ENCODE measurements around the gene DLGAP1.

The DLGAP1 gene

GRCh38 chr18:3747176-3747973, 707.7 kb downstream of the DLGAP1 start:
- no peak for DNase-seq

DNA sequence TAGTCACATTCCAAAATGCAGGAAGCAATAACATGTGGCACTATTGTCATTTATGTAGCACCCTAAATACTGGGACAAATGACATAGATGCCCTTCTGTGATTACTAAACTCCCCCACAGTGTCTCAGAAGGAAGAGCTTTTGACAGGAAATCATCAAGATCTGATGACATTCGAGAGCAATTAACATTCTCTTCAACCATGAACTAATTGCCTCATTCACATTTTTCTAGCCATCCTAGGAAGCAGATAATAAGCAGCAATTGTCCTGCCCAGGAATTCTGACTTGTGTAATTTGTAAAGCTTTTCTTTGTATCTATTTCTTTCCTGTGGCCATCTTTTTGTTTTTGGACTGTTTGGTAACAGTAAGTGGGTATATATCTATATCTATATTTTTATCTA, 712.6 kb downstream of the DLGAP1 start:
- no peak for DNase-seq

GRCh38 chr18:3741333-3741732, 713.8 kb downstream of the DLGAP1 start:
- no peak for DNase-seq

DNA sequence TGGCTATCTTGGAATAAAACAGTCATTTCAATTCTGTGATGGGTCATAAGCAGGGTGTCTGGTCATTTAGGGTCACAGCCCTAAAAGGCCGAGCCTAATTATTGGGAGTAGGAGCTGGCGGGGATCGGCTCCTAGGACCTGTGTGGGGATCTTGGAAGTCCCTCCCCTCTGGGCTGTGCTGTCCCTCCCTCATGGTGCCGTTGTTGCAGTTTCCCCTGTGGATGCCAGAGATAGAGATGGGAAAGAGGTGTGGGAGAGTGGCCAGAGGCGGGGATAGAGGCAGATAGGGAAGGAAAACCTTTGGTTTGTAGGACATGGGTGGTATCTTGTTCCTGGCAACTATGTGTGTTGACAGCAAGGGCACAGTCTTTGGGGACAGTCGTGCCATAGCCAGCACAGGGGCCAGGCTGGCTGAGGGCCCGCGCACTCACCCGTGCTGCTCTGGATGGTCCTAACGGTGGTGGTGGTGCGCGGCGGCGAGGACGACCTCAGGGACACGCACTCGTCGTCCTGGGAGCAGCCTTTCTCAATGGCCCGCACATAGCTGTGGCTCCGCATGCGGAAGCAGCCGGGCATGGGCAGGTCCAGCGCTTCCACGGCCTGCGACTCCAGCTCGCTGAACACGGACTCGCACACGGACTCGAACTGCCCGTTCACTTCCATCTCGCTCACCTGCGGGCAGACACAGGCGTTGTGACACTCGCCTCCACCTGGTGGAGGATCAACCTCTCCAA, 726.2 kb downstream of the DLGAP1 start:
- no peak for DNase-seq

GRCh38 chr18:3727274-3727673, 727.8 kb downstream of the DLGAP1 start:
- DNase-seq: no peak

DNA sequence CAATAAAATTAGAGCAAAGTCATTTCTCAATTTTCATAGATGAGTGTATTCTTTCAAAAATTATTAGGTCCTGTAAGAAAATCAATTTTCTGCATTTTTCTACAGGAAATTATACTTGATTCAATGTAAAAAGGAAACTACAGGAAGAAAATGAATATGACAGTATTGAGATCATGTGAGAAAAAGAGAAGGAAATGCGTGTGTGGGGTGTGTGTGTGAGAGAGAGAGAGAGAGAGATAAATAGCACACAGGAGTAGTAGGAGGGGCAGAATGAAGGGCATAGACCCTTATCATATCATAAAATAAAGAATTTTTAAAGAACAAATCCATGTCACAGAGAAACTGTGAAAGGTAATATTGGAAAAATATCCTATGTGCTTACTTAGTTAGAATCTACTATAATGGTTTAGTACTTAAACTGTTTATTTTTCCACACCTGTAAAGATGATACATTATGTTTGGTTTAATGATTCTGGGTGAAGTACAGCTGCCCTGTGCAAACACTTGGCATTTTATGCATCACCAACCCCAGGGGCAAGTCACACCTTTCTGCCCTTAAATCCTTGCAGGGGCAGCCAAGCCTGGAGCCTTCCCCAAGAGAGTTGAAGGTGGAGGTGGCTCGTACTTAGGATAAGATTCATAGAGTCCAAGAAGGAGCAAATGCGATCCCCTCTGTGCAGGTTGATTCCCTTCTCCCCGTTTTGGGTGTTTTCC, 728.7 kb downstream of the DLGAP1 start:
- peak; percentile 69 for DNase-seq

DNA sequence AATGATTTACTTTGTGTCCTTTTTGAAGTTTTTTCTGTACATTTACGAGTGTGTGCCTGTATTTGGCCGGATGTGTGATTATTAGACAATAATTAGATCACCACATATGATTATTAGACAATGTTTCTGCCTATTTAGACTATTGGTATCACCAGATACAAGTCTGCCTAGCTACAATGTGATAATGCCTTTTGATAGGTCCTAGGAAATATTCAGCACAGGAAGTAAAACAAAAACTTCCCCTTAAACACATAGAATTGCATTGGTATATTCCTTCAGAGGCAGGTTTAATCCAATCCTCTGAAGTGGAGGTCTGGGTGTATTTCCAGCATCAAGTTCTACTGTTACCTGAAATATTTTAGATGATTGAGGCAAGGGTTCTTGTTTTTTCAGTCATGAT, 730.0 kb downstream of the DLGAP1 start:
- DNase-seq: no peak

GRCh38 chr18:3723554-3723953, 731.6 kb downstream of the DLGAP1 start:
- no peak for DNase-seq

- no peak for DNase-seq
Measured at GRCh38 chr18:3722649-3723433, 732.3 kb downstream of the DLGAP1 start.

- no peak for DNase-seq
Measured at GRCh38 chr18:3721771-3722648, 733.1 kb downstream of the DLGAP1 start.

- no peak for DNase-seq
Measured at GRCh38 chr18:3720818-3721545, 734.1 kb downstream of the DLGAP1 start.

DNA sequence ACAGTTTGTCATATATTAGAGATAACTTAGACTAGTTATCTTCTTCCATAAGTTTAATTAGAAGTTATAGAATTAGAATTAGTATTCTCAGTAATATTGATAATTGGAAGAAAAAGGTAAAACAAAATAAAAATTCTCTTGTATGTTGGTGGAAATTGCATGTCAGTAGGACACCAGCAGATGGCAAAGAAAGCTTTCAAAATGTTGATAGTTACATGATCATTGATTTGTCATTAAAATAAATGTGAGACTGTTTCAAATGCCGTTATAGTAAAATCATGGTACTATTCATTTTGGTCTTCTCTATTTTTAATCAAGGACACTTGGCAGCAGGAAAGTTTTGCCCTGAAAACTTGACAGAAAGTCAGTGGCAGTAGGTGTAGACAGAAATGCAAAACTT, 734.9 kb downstream of the DLGAP1 start:
- no peak for DNase-seq

- no peak for DNase-seq
Measured at GRCh38 chr18:3717376-3718025, 737.6 kb downstream of the DLGAP1 start.

DNA sequence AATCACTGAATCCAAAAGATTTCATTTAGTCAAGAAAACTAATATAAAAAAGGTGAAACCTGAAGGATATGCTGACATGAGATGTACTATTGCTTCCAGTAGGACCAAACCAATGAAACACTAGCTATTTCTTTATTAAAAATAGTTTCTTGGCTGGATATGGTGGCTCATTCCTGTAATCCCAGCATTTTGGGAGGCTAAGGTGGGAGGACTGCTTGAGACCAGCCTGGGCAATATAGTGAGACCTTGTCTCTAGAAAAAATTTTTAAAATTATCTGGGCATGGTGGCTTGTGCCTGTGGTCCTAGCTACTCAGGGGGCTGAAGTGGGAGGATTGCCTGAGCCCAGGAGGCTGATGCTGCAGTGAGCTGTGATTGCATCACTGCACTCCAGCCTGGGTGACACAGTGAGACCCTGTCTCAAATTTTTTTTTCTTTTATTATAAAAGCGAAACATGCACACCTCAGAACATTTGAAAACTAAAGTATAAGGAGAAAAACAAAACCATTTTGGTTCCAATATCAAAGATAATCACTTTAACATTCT, 738.9 kb downstream of the DLGAP1 start:
- no peak for DNase-seq

GRCh38 chr18:3715231-3716080, 739.7 kb downstream of the DLGAP1 start:
- peak; percentile 67 for DNase-seq

DNA sequence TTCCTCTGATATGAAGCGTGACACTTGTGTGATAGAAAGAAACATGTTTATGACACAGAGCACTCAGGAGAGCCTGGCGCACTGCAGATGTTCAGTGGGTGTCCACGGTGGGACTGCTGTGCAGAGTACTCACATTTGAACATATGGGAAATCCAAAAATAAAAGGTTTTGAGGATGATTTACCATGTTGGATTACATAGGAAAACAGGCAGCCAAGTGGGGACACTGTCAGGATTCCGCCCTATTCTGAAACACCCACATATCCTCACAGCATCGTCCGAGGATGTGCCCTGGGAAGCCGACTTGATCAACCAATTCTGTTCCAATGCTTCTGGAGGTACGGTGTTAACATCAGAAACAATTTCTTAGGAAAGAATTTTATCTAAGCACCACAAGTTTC, 741.4 kb downstream of the DLGAP1 start:
- DNase-seq: no peak

DNA sequence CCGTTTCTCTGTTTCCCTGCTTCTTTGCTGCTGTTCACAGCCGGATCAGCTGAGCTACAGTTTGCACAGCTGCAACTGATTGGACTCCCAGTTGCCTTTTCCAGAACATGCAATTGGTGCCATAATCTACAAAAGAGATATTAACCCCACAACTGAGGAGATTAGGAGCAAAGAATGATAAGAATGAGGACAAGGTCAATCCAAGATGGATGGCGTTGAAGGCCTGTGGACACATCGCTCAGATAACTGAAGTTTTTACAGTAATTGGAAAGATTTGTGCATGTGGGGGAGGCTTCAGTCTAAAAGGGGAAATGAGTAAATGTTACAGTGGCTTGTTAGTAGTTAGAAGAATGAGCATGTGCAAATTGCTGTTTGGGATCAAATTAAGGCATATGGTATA, 741.9 kb downstream of the DLGAP1 start:
- no peak for DNase-seq

- no peak for DNase-seq
Measured at GRCh38 chr18:3712491-3712890, 742.6 kb downstream of the DLGAP1 start.

DNA sequence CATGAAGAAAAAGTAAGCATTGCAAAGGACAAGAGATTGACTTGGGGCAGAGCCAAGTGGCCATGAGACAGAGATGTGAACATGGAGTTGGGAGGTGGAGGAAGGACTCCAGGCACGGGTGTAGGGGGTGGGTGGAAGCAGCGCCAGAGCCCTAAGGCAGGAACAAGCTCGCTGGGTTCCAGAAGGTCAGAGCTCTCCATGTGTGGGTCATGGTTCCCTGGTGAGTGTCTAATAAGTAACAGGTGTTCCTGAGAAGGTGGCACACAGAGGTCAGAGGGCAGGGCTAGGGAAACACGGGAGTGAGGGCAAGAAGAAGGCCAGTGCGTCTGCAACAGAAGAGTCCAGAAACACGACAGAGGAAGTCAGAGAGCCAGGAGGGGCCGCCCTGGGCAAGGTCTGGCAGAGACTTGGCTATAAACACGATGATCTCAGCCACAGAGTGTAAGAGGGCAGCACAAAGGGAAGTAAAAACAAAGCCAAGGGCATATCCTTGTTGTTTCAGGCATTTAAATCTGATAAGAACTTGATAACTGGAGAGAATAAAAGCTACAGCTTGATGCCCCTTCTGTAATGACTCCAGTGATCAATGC, 744.3 kb downstream of the DLGAP1 start:
- DNase-seq: peak; percentile 58
